Endothelial cell of umbilical vein (primary cell): ENCODE data around the gene SMC5. TPM values are rescaled to one million over a fixed set of nuclear protein-coding genes. Genes with fewer than 3 reads are reported as not detected.

Experiments
- BruUV-seq: library from RNA; stranded (reverse); fragments of 400-500 nt; replicated peaks from 2 replicates; lab custom pipeline; 2021; lab: Mats Ljungman, UMichigan
- CTCF ChIA-PET: fragments of 300-600, 350-600 bp; sonication (Branson Sonifier 250); formaldehyde crosslinking; loops from one replicate; lab custom pipeline; 2021; ENCODE audit warnings: antibody characterized with exemption, inconsistent platforms; lab: Charles Lee
- POLR2A ChIA-PET: fragments of 300-600, 350-600 bp; sonication (Branson Sonifier 250); formaldehyde crosslinking; loops from one replicate; lab custom pipeline; 2021; ENCODE audit warnings: antibody characterized with exemption, inconsistent platforms; lab: Charles Lee
- DNase-seq: peaks from one replicate; pipeline ENCODE4 v3.0.0-alpha.2; 2011; ENCODE audit warnings: low read depth, low spot score
- FAIRE-seq: peaks from 2 replicates; lab custom pipeline; 2011; peaks lifted over from hg19 to GRCh38; lab: Jason Lieb, UNC
- H2AFZ ChIP-seq: 2 replicates; pipeline ENCODE4 v1.6.0; 2012; ENCODE audit warnings: low read depth, low read length, control low read depth, inconsistent platforms
- H3K27ac ChIP-seq: 2 replicates; pipeline ENCODE4 v1.5.1; 2011; ENCODE audit warnings: low read depth, mild to moderate bottlenecking, control low read depth, low read length, moderate library complexity; ENCODE audit not compliant: insufficient read depth
- H3K27me3 ChIP-seq, 2 experiments: 2 replicates each; pipeline versions ENCODE4 v1.6.0 to v1.6.1; 2011; ENCODE audit warnings: low read length in 2 of 2, mixed read lengths in 1 of 2; ENCODE audit not compliant: control insufficient read depth in 2 of 2, insufficient read depth in 2 of 2
- H3K36me3 ChIP-seq, 2 experiments: 2 replicates in 1 of 2; 3 replicates in 1 of 2; pipeline ENCODE4 v1.5.1; 2011; ENCODE audit warnings: low read length in 2 of 2, mild to moderate bottlenecking in 1 of 2, moderate library complexity in 1 of 2; ENCODE audit not compliant: control insufficient read depth in 2 of 2, insufficient read depth in 2 of 2; ENCODE audit errors: extremely low read depth in 1 of 2
- H3K4me1 ChIP-seq: 3 replicates; pipeline ENCODE4 v1.5.1; 2011; ENCODE audit warnings: mild to moderate bottlenecking, low read length; ENCODE audit not compliant: control insufficient read depth, insufficient read depth; ENCODE audit errors: extremely low read depth
- H3K4me2 ChIP-seq: 2 replicates; pipeline ENCODE4 v1.6.1; 2011; ENCODE audit warnings: low read length, control low read depth, mixed read lengths; ENCODE audit not compliant: insufficient read depth
- H3K4me3 ChIP-seq, 3 experiments: fragments of 200-600 bp in 1 of 3; sonication (generic), shearing (Covaris generic) in 1 of 3; replicated peaks in 1 of 3; 2 replicates each; pipeline ENCODE4 v1.5.1; 2011 to 2016; ENCODE audit warnings: control low read depth in 3 of 3, low read length in 3 of 3, mild to moderate bottlenecking in 2 of 3, inconsistent platforms in 1 of 3, low read depth in 1 of 3, moderate library complexity in 1 of 3; ENCODE audit not compliant: insufficient read depth in 1 of 3
- H3K79me2 ChIP-seq: 2 replicates; pipeline ENCODE4 v1.6.0; 2012; ENCODE audit warnings: low read length, inconsistent platforms; ENCODE audit not compliant: control insufficient read depth, insufficient read depth
- H3K9ac ChIP-seq: replicated peaks from 2 replicates; pipeline ENCODE3; 2011; ENCODE audit warnings: low read length, control low read depth; ENCODE audit not compliant: insufficient read depth; ENCODE audit errors: extremely low read depth
- H3K9me1 ChIP-seq: replicated peaks from 3 replicates; pipeline ENCODE4 v1.6.0; 2011; ENCODE audit warnings: mild to moderate bottlenecking, low read length; ENCODE audit not compliant: control insufficient read depth, insufficient read depth; ENCODE audit errors: extremely low read depth
- H3K9me3 ChIP-seq: replicated peaks from 2 replicates; pipeline ENCODE4 v1.5.1; 2012; ENCODE audit warnings: low read length, inconsistent platforms; ENCODE audit not compliant: control insufficient read depth, insufficient read depth
- H4K20me1 ChIP-seq: replicated peaks from 2 replicates; pipeline ENCODE3; 2011; ENCODE audit warnings: mild to moderate bottlenecking, low read length; ENCODE audit not compliant: control insufficient read depth, insufficient read depth; ENCODE audit errors: extremely low read depth
- CTCF ChIP-seq, 2 donors: IDR thresholded peaks; 1 replicate in 1 of 2; 2 replicates in 1 of 2; pipeline ENCODE4 v1.5.1; 2011; ENCODE audit warnings: low read length in 2 of 2, mild to moderate bottlenecking in 2 of 2, moderate library complexity in 2 of 2, control low read depth in 1 of 2, inconsistent platforms in 1 of 2, low read depth in 1 of 2; ENCODE audit not compliant: insufficient read depth in 1 of 2; ENCODE audit errors: extremely low read depth in 1 of 2
- EZH2 ChIP-seq: IDR thresholded peaks from 2 replicates; pipeline ENCODE4 v1.6.1; 2012; ENCODE audit warnings: borderline replicate concordance, low read depth, mild to moderate bottlenecking, moderate library complexity, low read length, inconsistent platforms; ENCODE audit not compliant: severe bottlenecking
- FOS ChIP-seq: IDR thresholded peaks from 2 replicates; pipeline ENCODE4 v1.6.1; 2011; ENCODE audit warnings: mild to moderate bottlenecking, low read length, moderate library complexity, borderline replicate concordance; ENCODE audit not compliant: insufficient read depth
- GATA2 ChIP-seq: IDR thresholded peaks from 2 replicates; pipeline ENCODE4 v1.7.0; 2011; ENCODE audit warnings: low read depth, mild to moderate bottlenecking, moderate library complexity, mixed read lengths, low read length; ENCODE audit not compliant: insufficient read length, insufficient read depth
- JUN ChIP-seq: IDR thresholded peaks from 2 replicates; pipeline ENCODE4 v1.6.1; 2011; ENCODE audit warnings: borderline replicate concordance, low read depth; ENCODE audit not compliant: insufficient read length, insufficient read depth
- MAX ChIP-seq: IDR thresholded peaks from 2 replicates; pipeline ENCODE4 v1.6.1; 2011; ENCODE audit not compliant: insufficient read depth, insufficient read length
- MYC ChIP-seq: IDR thresholded peaks from one replicate; pipeline ENCODE4 v1.6.1; 2011; ENCODE audit warnings: mild to moderate bottlenecking, low read depth, low read length
- POLR2A ChIP-seq: IDR thresholded peaks from 2 replicates; pipeline ENCODE4 v1.6.1; 2012; ENCODE audit warnings: low read depth, mild to moderate bottlenecking, control low read depth, low read length
- POLR2AphosphoS5 ChIP-seq: IDR thresholded peaks from 2 replicates; pipeline ENCODE4 v1.6.1; 2012; ENCODE audit warnings: low read depth, mild to moderate bottlenecking, control low read depth, low read length, moderate library complexity; ENCODE audit not compliant: insufficient read depth
- dilution Hi-C: fragments of 300-500 bp; cut with MboI; formaldehyde crosslinking; loops from one replicate; pipeline ENCODE4 v1.15.0; 2019; ENCODE audit warnings: low sequenced_read_pairs; ENCODE audit not compliant: extremely low pct_ligation_motif_present
- intact Hi-C: fragments of 100-400 bp; cut with micrococcal nuclease; formaldehyde crosslinking; loops from one replicate; pipeline ENCODE4 v1.10.0; 2022
- polyA plus RNA-seq, 4 experiments: library from polyadenylated mRNA; depleted of rRNA in 3 of 4; stranded (reverse) in 3 of 4; unstranded in 1 of 4; fragments of >200 nt; gene quantifications; 2 replicates each; pipeline versions ENCODE4 v1.2.1 to v1.2.3, GENCODE V29; 2011 to 2012; ENCODE audit warnings: missing spikeins in 1 of 4
- total RNA-seq: library from RNA; stranded (reverse); gene quantifications from 2 replicates; pipeline ENCODE4 v1.2.3, GENCODE V29; 2021

The SMC5 gene
- total and polyA plus RNA-seq, 2 donors (not counting 3 experiments of a cell fraction or from before 2014, with no cell fraction given) = 17.1 to 32.8 TPM

DNA sequence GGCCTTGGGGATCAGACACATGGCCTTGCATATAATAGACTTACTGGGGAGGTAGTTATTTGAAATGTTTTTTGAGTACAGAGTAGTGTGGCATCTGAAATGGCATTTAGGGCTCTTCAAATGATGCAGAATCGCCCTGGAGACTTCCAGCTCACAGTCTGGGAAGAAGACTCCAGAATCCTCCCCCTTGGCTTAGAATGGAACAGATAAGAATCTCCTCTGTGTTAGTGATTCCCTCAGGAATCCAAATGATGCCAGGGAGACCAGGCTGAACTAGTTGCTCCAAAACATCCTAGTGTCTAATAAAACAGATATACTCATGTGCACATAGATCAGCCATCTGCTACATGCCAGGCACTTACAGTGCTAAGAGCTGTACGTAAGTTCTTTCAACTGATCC, 38.6 kb upstream of the SMC5 start:
- H4K20me1 ChIP-seq = no peaks in the 10 kb centered on the region
- H3K4me2 ChIP-seq = no peak overlapping the region
- no peaks in the 10 kb centered on the region for H3K79me2 ChIP-seq
- H3K36me3 ChIP-seq = no peaks in the 10 kb centered on the region
- no TSS peak for BruUV-seq
- H3K9me3 ChIP-seq = no peaks in the 10 kb centered on the region
- FAIRE-seq (no peak), DNase-seq (no peak)
- no peak overlapping the region for H2AFZ ChIP-seq
- no peaks in the 10 kb centered on the region for H3K4me1 ChIP-seq
- ChIA-PET POLR2A (no interaction called here), CTCF (no interaction called here)
- no peak overlapping the region for H3K4me3 ChIP-seq
- intact Hi-C loops (loop anchor here (10.0 kb wide), 2 partner anchors 85 to 275 kb away; no protein-coding TSS in a partner anchor), dilution Hi-C loops (no loop called here)
- H3K27me3 ChIP-seq = no peaks in the 10 kb centered on the region
- no peaks in the 10 kb centered on the region for H3K9me1 ChIP-seq
- TF ChIP-seq MAX = no peak
- no peak for TF ChIP-seq POLR2A
- TF ChIP-seq CTCF (IDR thresholded peaks at IDR 0.05; ENCODE audit: extremely low read depth in 1 of 2, insufficient read depth in 1 of 2, low read depth in 1 of 2, low read length in 2 of 2) = no peak
- TF ChIP-seq JUN = no peak
- no peak overlapping the region for H3K9ac ChIP-seq
- no peak overlapping the region for H3K27ac ChIP-seq

GRCh38 chr9:70222354-70222753, 36.4 kb upstream of the SMC5 start:
- no peaks in the 10 kb centered on the region for H3K27me3 ChIP-seq
- ChIA-PET CTCF (interaction anchor here (0.9 to 1.1 kb wide), 2 partner anchors 20 to 29 kb away, joined by 3 read pairs; no protein-coding TSS in a partner anchor), POLR2A (no interaction called here)
- TF ChIP-seq JUN = no peak
- TF ChIP-seq FOS = no peak
- no peak for TF ChIP-seq GATA2
- TF ChIP-seq CTCF (IDR thresholded peaks at IDR 0.05; ENCODE audit: extremely low read depth in 1 of 2, insufficient read depth in 1 of 2, low read depth in 1 of 2, low read length in 2 of 2) = no peak
- TF ChIP-seq MAX = no peak
- TF ChIP-seq EZH2 = no peak
- TF ChIP-seq POLR2A = no peak
- TF ChIP-seq MYC = no peak
- TF ChIP-seq POLR2AphosphoS5 = no peak
- H3K79me2 ChIP-seq = no peaks in the 10 kb centered on the region
- no peak overlapping the region for H2AFZ ChIP-seq
- DNase-seq (no peak), FAIRE-seq (no peak)
- no TSS peak for BruUV-seq
- no peaks in the 10 kb centered on the region for H4K20me1 ChIP-seq
- H3K36me3 ChIP-seq = no peaks in the 10 kb centered on the region
- H3K4me1 ChIP-seq = no peaks in the 10 kb centered on the region
- H3K9ac ChIP-seq = no peak overlapping the region
- intact Hi-C loops = loop anchor here (10.0 kb wide), 2 partner anchors 88 to 278 kb away; no protein-coding TSS in a partner anchor
- no peaks in the 10 kb centered on the region for H3K9me1 ChIP-seq
- no peak overlapping the region for H3K4me3 ChIP-seq
- H3K27ac ChIP-seq = no peak overlapping the region
- H3K9me3 ChIP-seq = no peaks in the 10 kb centered on the region
- dilution Hi-C loops = no loop called here
- H3K4me2 ChIP-seq = no peak overlapping the region
